Measurements from ENCODE around the gene ITGB7. TPM values are rescaled to one million over a fixed set of nuclear protein-coding genes. Genes with fewer than 3 reads are reported as not detected.

ITGB7 gene
- total RNA-seq, 1 experiment from 2014 or later = 1.1 TPM

GRCh38 chr12:53213348-53213747, 6.3 kb upstream of the ITGB7 start:
- Histone ChIP-seq H3K4me3 (ENCODE audit: low read depth, low read length) (no peak overlapping the region), H3K4me1 (peaks cover 7% of the 10 kb centered on the region; the same call in 1 of the 2 replicates), H3K27me3 (replicated peaks; ENCODE audit: control insufficient read depth, insufficient read depth, low read length) (no peaks in the 10 kb centered on the region), H3K9me3 (no peaks in the 10 kb centered on the region), H3K36me3 (ENCODE audit: control insufficient read depth, insufficient read depth, low read length) (no peaks in the 10 kb centered on the region)
- no TSS peak for BruUV-seq (replicated peaks)
- Mint-ChIP-seq H3K4me3 (ENCODE audit: unreplicated experiment) (no peak overlapping the region), H3K4me1 (ENCODE audit: low read depth, unreplicated experiment) (peaks cover 14% of the 10 kb centered on the region), H3K9me3 (ENCODE audit: unreplicated experiment) (no peaks in the 10 kb centered on the region), H3K27ac (ENCODE audit: unreplicated experiment) (no peak overlapping the region), H3K27me3 (ENCODE audit: insufficient read depth, unreplicated experiment) (no peaks in the 10 kb centered on the region), H3K36me3 (ENCODE audit: insufficient read depth, unreplicated experiment) (no peaks in the 10 kb centered on the region)
- POLR2A ChIA-PET = interaction anchor here (0.5 to 1.1 kb wide), 2 partner anchors 33 to 38 kb away, joined by 3 read pairs; partner anchors contain the start of genes CSAD and ZNF740
- intact Hi-C loops (cut with micrococcal nuclease; ENCODE audit: unreplicated experiment) = loop anchor here (1.0 to 2.0 kb wide), 4 partner anchors 38 to 81 kb away; partner anchors contain the start of genes ESPL1 and PFDN5
- DNase-seq = peak; percentile 80 to 91
- CTCF ChIA-PET = interaction anchor here (0.5 to 3.6 kb wide), 23 partner anchors 15 to 403 kb away, joined by 3 to 41 read pairs (median 5); partner anchors contain the start of genes AAAS, ESPL1, MYG1 and PFDN5
- peak; percentile 96 to 97 for TF ChIP-seq CTCF (IDR thresholded peaks at IDR 0.05; ENCODE audit: insufficient read depth in 1 of 2, low read depth in 1 of 2, low read length in 1 of 2, severe bottlenecking in 1 of 2, unreplicated experiment in 1 of 2)

- H3K9me3 ChIP-seq = no peaks in the 10 kb centered on the region
- no peaks in the 10 kb centered on the region for H3K27me3 ChIP-seq (replicated peaks; ENCODE audit: control insufficient read depth, insufficient read depth, low read length)
- Mint-ChIP-seq H3K27me3 (ENCODE audit: insufficient read depth, unreplicated experiment) (no peaks in the 10 kb centered on the region), H3K9me3 (ENCODE audit: unreplicated experiment) (no peaks in the 10 kb centered on the region), H3K27ac (ENCODE audit: unreplicated experiment) (no peak overlapping the region), H3K36me3 (ENCODE audit: insufficient read depth, unreplicated experiment) (no peaks in the 10 kb centered on the region), H3K4me3 (ENCODE audit: unreplicated experiment) (no peak overlapping the region), H3K4me1 (ENCODE audit: low read depth, unreplicated experiment) (peaks cover 14% of the 10 kb centered on the region)
- ChIA-PET CTCF (interaction anchor here (0.5 to 3.6 kb wide), 16 partner anchors 28 to 209 kb away, joined by 3 to 41 read pairs (median 8); partner anchors contain the start of genes AAAS, ESPL1 and SPRYD3), POLR2A (no interaction called here)
- no peak for TF ChIP-seq CTCF (IDR thresholded peaks at IDR 0.05; ENCODE audit: insufficient read depth in 1 of 2, low read depth in 1 of 2, low read length in 1 of 2, severe bottlenecking in 1 of 2, unreplicated experiment in 1 of 2)
- no peaks in the 10 kb centered on the region for H3K36me3 ChIP-seq (ENCODE audit: control insufficient read depth, insufficient read depth, low read length)
- no peak for DNase-seq
- peaks cover 7% of the 10 kb centered on the region; the same call in 1 of the 2 replicates for H3K4me1 ChIP-seq
- H3K4me3 ChIP-seq (ENCODE audit: low read depth, low read length) = no peak overlapping the region
- intact Hi-C loops (cut with micrococcal nuclease; ENCODE audit: unreplicated experiment) = loop anchor here (1.0 to 2.0 kb wide), 4 partner anchors 38 to 82 kb away; partner anchors contain the start of genes ESPL1 and PFDN5
- BruUV-seq (replicated peaks) = no TSS peak
Measured at GRCh38 chr12:53212931-53213330, 5.9 kb upstream of the ITGB7 start.

- POLR2A ChIA-PET = no interaction called here
- Histone ChIP-seq H3K4me1 (peaks cover 7% of the 10 kb centered on the region; the same call in 1 of the 2 replicates), H3K36me3 (ENCODE audit: control insufficient read depth, insufficient read depth, low read length) (no peaks in the 10 kb centered on the region), H3K9me3 (no peaks in the 10 kb centered on the region), H3K4me3 (ENCODE audit: low read depth, low read length) (no peak overlapping the region), H3K27me3 (replicated peaks; ENCODE audit: control insufficient read depth, insufficient read depth, low read length) (no peaks in the 10 kb centered on the region)
- no peak overlapping the region for H3K27ac Mint-ChIP-seq (ENCODE audit: unreplicated experiment)
- DNase-seq = peak in 1 of 2 experiments; percentile 56
- peak; percentile 44 to 67 for TF ChIP-seq CTCF (IDR thresholded peaks at IDR 0.05; ENCODE audit: insufficient read depth in 1 of 2, low read depth in 1 of 2, low read length in 1 of 2, severe bottlenecking in 1 of 2, unreplicated experiment in 1 of 2)
- H3K9me3 Mint-ChIP-seq (ENCODE audit: unreplicated experiment) = no peaks in the 10 kb centered on the region
- H3K36me3 Mint-ChIP-seq (ENCODE audit: insufficient read depth, unreplicated experiment) = no peaks in the 10 kb centered on the region
- peaks cover 9% of the 10 kb centered on the region for H3K4me1 Mint-ChIP-seq (ENCODE audit: low read depth, unreplicated experiment)
- no peak overlapping the region for H3K4me3 Mint-ChIP-seq (ENCODE audit: unreplicated experiment)
- CTCF ChIA-PET = interaction anchor here (0.6 to 3.6 kb wide), 15 partner anchors 9 to 218 kb away, joined by 3 to 41 read pairs (median 7); partner anchors contain the start of genes AAAS, CSAD, ESPL1 and PFDN5
- no peaks in the 10 kb centered on the region for H3K27me3 Mint-ChIP-seq (ENCODE audit: insufficient read depth, unreplicated experiment)
- BruUV-seq (replicated peaks) = no TSS peak
- intact Hi-C loops (cut with micrococcal nuclease; ENCODE audit: unreplicated experiment) = loop anchor here (2.0 kb wide), 1 partner anchor 83 kb away; the partner anchor contains the start of gene PFDN5
Measured at GRCh38 chr12:53211476-53212381, 4.7 kb upstream of the ITGB7 start.

Data from Caco-2 (cell line).